ENCODE results near the gene SLC48A1.

The SLC48A1 gene

DNA sequence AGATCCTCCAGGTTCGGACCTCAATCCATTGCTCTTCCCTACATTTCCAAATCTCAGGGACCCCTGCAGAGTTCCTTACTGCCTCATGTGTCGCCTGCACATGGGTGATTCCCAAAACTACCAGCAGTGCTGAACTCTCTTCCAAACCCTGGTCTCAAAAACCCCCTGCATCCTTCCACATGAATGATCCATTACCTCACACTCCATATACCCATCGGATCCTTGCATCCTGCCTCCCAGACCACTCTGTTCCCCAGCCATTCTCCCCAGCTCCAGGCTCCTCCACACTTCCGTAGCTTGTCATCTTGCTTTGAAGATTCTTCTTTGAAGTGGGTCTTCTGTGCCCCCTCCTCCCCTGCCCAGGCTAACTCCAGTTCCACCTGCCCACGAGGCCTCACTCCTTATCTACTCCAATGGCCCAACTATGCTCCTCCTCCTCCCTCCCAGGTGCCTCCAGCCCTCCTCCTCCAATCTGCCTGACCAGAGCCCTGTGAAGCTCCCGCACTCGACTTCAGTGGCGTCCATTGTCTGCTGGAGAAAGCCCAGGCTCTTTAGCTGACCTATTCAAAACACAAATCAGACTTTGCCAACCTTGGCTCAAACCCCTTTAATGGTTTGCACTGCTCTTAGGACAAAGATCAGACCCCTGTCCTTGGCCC is 28.1 kb upstream of the SLC48A1 start:
- no peak for DNase-seq

DNA sequence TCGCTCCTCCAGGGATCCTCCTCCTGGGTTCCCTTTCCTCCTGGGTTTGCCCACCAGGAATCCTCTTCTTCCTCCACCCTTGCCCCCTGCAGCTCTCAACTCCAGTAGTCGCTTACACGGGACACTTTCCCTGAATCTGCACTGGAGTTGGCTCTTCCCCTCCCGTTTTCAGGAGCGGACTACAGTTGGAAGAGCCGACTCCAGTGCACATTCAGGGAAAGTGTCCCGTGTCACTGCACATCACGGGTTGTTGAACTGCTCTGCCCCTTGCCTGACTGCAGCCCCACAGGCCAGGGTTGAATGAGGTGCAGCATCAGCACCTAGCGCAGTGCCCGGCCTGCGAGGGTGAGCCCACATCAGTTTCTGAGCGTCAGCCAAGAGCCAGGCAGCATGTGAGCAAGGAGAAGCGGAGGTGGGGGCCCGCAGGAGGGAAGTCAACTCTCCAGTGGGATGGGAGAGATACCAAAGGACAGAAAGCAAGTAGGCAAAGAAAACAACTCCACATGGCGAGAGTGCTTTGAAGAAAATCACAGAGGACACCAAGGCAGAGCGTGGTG is 27.5 kb upstream of the SLC48A1 start:
- no peak for DNase-seq

DNA sequence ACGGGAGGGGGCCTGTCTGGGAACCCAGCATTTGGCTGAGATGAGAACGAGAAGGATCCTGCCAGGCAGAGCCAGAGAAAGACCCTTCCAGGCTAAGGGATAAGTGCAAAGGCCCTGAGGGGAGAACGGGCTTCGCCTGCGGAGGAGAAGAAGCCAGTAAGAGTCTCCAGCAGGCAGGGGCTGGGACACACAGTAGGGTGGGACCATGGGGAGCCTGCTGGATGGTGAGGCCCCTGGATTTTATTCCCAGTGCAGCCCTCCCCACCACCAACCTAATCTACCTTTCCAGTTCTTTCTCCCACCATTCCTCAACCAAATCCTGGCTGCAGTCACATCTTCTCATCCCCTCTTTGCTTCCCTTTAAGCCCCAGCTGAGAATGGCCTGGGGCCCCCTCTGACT is 27.0 kb upstream of the SLC48A1 start:
- no peak for DNase-seq

DNA sequence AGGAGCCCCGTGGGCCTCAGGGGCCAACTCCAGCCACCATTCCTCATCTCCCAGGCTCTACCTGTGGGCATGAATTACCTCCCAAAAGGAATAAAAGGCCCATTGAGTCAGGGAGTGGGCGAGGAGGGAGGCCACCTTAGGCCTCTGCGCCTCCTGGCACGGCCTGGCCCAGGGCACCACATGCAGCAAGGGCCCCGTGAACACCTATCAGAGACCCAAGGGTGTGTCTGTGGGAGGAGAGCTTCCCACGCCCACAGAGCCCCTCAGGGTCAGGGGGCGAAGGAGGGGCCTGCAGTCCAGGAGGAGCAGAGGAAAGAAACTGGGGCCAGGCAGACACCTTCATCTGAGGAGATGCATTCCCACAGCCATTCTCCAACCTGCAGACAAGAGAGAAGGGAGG is 26.5 kb upstream of the SLC48A1 start:
- no peak for DNase-seq

DNA sequence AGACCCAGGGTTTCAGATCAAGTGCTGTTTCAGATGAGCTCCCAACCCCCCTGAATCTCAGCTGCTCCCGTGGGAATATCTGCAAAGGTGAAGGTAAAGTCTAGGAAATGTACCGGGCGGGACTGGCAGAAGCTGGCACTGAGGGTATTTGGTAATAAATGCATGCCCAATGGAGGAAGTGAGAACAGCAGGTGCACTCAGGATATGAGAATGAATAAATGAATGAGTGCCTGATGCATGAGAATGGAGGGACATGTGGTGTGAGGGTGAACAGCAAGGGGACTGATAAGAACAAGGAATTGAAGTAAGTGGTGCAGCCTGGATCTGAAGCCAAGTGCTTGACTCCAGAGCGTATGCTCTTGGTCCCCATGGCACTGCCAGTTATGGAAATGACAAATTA is 25.9 kb upstream of the SLC48A1 start:
- no peak for DNase-seq

DNA sequence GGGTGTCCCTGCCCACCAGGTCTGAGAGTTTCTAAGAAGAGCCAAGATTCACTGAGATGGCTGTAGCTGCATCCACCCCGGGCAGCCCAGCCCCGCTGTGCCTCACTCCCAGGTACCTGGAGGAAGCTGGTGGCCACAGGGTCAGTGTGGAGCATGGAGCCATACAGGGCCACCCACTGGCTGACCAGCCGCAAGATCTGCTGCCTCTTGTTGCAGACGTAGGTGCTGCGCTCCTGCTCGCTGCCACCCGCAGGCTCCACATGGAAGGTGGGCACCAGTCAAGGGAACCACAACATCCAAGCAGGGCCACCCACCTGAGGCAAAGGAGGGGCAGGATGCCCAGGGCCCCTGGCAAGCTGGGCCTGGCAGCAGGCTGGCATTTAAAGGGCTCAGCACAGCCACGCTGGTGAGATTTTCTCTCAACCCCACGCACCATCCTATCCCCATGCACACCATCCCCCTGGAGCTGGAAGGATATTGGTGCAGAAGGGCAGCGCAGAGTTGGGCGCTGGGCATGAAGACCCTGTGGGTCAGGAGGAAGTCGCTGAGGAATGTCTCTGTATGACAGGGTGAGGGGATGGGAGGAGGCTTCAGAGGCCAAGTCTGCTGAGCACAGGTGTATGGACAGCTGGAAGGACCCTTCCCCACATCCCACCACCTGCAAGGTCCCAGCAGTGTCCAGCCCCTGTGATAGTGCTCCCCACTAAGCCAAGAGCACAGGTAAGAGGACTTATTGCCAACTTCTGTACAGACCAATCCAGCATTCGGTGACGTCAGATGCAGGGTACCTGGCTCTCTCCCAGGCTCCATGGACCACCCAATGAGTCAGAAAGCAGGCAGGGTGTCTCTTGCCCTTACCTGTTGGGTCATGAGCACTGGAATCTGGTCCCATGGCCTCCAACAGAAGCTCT is 25.2 kb upstream of the SLC48A1 start:
- no peak for DNase-seq

DNA sequence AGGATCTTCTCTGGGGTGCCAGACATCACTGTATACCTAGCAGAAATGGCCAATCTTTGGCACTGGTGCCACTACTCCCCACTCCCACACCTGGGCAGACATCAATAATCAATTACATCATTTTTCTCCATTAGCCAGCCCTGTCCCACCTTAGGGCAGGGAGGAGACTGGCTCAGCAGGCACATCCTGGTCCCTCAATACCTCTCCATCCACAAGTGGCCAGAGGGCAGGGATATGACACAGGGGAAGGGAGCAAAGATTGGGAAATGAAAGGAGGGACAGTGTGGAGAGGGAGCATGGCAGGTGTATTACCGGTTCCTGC is 24.6 kb upstream of the SLC48A1 start:
- DNase-seq: no peak

DNA sequence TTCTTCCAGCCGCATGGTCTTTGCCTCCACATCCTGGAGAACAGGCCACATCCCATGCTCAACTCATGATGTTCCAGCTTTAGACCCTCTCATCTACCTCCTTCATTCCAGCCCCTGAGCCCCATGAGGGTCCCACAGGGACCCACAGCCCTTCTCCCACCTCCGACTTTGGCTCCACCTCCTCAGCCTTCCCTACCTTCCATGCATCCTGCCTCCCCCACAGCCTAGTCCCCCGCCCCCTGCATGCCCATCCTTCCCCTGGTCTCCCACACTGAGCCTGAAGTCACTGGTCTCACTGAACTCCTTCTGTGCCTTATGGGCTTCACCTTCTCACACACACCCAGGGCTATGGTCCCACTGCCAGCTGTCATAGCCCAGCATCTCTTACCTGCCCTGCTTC is 24.1 kb upstream of the SLC48A1 start:
- no peak for DNase-seq

DNA sequence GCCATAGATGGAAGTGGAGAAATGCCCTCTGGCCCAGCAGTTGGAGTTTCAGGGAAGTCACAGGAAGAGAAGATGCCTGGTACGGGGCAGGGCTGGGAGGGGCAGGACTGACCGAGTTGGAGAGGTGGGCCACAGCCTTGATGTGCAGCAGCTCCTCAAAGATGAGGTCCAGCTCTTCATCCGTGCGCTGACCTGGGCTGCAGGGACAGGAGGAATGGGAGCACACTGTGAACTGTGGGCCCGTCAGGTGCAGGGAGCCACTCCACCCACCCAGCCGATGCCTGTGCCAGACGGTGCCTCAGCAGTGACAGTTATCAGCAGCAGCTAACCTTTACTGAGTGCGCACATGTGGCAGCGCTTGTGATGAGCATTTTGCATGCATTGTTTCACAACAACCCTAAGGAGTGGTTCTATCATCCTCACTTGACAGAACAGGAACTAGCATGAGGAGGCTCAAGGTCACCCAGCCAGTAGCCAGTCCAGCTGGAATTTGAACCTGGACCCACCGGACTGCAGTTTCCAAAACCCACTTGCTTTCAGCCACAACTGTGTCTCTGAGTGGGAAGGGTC is 22.7 kb upstream of the SLC48A1 start:
- no peak for DNase-seq

DNA sequence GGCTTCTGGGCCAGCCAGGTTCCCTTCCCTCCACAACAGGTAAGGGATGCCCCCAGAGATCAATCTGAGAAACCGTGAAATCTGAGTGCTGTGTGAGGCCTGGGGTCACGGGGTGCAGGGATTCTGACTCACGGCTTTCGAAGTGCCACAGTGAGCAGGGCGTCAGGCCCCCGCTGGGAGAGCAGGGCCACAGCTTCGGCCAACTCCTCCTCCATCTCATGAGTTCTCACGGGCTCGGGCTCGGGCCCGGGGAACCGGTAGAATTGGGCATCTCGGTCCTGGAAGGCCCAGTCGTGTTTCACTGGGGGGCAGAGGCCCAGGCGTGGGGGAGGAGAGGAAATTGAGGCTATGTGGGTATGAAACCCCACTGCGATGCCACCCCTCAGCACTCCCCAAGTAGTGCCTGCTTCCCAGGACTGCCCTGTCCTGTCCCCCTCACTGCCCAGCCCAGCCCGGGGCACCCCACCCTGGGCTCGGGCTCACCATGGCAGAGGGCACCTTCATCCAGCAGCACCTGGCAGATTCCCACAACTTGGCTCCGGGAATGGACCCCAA is 22.0 kb upstream of the SLC48A1 start:
- no peak for DNase-seq

DNA sequence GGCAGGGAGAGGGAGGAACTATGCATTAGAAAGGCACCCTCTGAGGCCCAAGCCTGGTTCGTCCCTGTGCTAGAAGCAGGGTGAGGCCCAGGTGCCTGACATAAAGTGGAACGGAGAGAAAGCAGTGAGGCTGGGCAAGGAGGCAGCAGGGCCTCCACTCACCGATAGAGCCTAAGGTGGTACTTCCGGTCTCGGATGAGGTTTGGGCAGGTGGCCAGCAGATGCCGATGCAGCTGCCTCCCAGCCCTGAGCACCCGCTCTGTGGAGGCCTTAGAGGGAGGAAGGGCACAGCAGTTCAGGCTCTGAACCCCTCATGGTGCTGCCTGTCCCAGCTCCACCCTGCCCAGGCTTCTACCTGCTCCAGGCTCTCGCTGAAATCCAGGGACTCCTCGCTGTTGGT is 21.5 kb upstream of the SLC48A1 start:
- no peak for DNase-seq

DNA sequence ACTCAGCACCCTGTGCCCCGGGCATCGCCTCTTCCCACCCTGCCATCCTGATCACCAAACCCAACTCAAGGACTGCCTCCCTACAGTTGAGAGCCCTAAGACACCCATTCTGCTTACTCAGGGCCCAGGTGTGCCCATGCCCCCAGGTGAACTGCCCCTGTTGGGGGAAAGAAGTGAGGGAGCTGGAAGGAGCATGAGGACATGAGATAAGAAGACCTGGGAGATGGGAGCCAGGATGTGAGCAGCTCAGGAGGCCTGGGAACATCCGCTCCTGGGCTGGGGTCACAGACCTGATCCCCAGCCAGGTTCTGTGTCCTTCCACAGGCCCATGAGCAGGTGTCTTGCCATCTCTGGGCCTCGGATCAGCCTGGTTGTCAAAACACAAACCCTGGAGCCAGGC is 20.9 kb upstream of the SLC48A1 start:
- DNase-seq: no peak

DNA sequence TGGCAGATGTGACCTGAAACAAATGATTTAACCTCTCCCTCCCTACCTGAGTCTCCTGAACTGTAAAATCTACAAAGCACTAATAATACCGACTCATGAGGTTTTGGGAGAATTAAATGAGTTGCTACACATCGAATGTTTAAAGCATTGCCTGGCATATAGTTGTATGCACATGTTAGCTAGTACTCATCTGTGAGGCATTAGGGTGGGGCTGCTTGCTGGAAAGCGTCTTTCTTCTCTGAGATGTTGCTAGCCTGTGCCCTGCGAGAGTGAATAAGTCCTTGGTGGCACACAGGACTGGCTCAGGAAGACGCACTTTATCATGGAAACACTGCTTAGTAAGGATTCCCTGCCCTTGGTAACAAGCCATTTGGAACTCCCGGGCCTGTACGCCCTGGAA is 20.5 kb upstream of the SLC48A1 start:
- DNase-seq: peak; percentile 34

DNA sequence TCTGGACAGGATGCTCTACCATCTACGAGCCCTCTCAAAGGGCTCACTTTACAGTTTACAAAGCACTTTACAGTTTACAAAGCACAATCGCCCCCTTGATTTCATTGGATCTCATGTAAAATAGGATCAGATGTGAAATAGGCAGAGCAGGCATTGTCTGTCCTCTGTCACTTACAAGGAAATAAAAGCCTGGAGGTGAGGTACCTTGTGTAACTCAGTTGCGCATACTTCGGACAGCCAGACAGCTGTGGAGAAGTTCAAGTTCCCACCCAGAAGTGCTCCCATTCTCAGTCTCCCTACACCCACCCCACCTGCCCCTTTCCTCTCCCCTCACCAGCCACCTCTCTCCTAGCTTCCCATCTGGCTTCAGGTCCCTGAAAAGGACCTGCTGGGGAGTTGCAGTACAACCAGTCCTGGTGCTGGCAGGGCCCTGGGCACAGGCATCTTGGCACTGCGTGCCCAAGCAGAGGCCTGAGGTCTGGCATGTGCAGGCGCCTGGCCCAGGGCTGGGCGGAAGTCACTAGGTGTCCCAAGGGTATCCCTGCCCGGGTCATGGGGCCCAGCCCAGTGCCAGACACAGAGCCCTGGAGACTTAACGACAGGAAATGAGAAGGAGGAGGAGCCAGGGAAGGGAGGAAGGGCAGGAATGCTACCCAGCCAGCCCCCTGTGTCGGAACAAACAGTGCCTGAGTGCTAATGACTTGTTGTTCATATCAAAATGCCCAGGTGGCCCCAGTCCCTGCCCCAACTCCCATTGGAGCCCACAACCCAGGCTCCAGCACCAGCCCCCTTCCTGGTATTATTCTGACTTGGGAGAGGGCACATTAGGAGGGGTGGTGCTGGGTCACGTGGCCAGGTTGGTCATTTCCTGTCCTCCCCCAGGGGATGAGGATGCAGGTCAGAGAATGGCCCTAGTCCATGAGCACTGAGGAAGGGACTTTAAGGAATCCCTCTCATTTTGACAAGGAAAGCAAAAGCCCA is 19.7 kb upstream of the SLC48A1 start:
- no peak for DNase-seq

DNA sequence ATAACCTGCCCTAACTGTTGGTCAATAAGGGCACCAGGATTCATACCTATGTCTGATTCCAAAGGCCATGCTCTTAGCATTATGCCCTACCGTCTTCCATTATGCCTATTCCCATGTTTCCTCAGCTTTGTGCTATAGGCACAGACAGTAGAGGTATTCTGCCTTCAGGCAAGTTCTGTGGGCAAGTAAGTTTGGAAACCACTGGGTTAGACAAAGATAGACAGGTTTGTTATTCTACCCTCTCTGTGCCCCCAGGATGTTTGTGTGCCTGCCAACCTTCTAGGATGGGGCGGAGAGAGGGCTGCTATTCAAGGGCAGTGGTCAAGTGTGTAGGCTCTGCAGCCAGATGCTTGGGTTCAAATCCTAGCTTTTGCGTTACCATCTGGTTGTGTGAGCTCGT is 18.9 kb upstream of the SLC48A1 start:
- DNase-seq: no peak

DNA sequence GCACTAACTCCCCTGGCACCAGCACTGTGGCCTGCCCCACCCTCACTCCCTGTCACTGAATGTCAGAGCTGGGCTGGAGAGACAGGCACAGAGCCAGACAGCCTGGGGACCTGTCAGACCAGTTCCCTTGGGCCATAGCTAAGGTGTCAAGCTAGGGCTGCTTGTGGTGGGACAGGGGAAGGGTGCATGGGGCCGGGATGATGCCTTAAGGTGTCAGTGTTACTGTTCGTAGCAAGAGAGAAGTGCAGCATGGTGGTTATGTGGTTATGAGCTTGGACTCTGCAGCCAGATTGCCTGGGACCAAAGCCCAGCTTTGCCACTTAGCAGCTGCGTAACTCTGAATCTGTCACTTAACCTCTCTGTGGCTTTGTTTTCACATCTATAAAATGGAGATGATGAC is 18.2 kb upstream of the SLC48A1 start:
- no peak for DNase-seq

DNA sequence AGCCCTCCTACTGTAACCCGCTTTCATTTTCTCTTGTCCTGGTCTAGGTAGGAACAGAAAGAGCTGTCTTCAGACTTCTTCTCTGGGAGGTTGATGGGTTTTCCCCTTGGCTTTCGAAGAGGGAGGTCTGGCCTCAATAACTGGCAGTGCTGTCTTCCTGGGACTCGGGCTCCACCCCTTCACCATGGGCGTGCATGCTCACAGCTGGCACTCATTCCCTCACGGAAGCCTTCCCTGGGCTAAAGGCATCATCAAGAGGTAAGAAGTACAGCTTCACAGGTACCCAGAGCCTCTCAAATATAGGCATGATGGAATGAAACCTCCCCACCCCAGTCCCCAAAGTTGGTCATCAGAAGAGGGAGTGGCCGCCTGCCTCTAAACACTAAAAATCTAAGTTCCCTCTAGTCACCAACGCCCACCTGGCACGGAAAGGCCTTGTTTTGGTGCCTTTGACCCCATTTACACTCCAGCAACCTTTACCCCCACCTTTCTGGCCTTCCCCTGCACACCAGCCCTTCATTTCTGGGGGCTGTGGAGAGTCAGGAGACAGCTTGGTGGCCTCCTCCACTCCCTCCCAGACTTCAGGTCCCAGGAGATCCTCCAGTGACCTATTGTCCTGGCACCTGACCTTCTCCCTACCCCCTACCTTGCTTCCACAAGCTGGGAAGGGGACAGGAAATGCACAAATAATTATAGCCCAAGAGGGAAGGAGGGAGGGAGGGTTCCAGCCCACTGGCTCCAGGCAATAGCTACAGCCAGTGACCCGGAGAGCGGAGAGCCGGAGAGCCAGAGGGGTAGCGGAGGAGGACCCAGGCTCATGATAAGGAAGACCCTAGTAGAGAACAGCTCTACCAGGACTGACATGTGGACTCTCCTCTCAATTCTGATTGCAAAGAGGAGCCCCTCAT is 17.1 kb upstream of the SLC48A1 start:
- DNase-seq: no peak

DNA sequence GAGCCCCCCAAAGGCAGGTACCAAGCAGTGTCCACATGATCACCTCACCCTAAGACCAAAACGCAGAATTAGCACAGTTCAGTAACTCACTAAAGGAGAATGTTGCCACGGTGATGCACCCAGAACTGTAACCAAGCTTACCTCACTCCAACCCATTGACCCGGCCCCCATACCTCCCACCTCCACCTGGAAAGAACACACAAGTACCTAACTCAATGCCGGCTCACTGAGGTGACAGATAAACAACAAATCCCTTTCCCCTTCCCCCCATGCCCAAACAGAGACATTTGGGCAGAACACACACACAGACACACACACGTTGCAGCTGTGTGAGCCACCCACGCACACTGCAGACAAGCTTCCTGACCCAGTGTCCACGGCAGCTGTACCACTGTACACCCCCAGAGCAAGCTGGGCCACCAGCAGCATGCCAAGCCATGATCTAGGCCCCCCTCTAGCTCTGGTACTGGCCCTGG is 15.6 kb upstream of the SLC48A1 start:
- no peak for DNase-seq

DNA sequence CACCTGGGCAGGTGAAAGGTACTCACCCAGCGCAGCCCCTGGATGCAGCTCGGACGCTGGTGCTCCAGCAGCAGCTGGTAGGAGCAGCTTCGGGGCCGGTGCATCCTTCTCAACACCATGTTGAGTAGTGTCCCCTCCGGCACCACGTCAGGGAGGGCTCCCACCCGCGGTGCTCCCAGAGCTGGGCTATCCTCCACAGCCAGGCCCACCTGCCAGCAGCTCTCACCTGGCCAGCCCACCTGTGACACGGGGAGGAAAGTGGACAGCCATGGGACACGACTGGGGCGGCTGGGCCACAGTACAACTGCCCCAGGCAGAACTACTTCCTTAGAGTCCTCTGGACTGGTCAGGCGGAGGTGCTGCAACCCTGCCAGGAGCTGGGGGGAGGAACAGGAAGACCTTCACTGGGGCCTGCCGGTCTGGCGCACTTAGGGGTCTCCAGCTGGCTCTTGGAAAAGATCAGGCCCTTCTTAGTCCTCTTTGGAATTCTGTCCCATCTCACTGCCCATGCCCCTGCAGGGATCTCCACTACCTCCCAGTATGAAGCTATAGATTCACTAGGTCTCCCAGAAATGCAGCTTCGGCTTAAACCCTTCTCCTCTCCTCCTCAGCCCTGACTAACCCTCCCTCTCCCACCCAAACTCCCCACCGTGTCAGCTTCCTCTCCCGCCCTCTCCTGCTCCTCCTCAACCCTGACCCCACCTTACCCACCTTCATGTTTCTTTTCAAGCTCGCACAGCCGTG is 15.0 kb upstream of the SLC48A1 start:
- DNase-seq: no peak

DNA sequence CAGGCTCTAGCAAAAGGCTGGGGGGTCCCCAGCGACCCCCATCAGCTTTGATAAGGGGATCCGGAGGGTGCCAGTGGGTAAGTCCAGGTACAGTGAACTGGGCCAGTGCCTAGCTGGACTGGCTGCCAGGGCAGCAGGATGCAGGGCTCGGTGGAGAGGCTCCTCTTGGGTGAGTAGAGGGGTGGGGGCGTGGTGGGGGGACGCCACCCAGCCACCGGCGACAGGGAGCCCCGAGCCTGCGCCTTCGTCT is 14.5 kb upstream of the SLC48A1 start:
- no peak for DNase-seq
